Loucy (cell line): ENCODE measurements around the gene NGEF.
A peak's percentile ranks its signal among the peaks of the same experiment; 100 is the strongest.

Source experiments
- H2AFZ ChIP-seq: fragments of 200-600 bp; sonication (generic); 2 replicates; pipeline ENCODE4 v1.6.0; 2016; ENCODE audit warnings: antibody characterized with exemption, mild to moderate bottlenecking, low read length, moderate library complexity
- H3F3A ChIP-seq: fragments of 200-600 bp; 2 replicates; pipeline ENCODE4 v1.6.0; 2016; ENCODE audit warnings: antibody characterized with exemption, low read depth, mild to moderate bottlenecking
- H3K27me3 ChIP-seq: fragments of 200-600 bp; sonication (generic); 2 replicates; pipeline ENCODE4 v1.6.1; 2014; ENCODE audit warnings: low read length, mild to moderate bottlenecking; ENCODE audit not compliant: insufficient read depth, poor library complexity, severe bottlenecking
- H3K36me3 ChIP-seq: fragments of 200-600 bp; sonication (generic); 2 replicates; pipeline ENCODE4 v1.6.1; 2016; ENCODE audit warnings: low read length; ENCODE audit not compliant: insufficient read depth
- H3K4me1 ChIP-seq: fragments of 200-600 bp; sonication (generic); 2 replicates; pipeline ENCODE4 v1.5.1; 2014; ENCODE audit warnings: low read length, mild to moderate bottlenecking; ENCODE audit not compliant: insufficient read depth, poor library complexity, severe bottlenecking
- H3K4me2 ChIP-seq: fragments of 200-600 bp; sonication (generic); 2 replicates; pipeline ENCODE4 v1.6.0; 2014; ENCODE audit warnings: antibody characterized with exemption, low read length, low read depth, mild to moderate bottlenecking; ENCODE audit not compliant: poor library complexity, severe bottlenecking
- H3K4me3 ChIP-seq: fragments of 200-600 bp; sonication (generic); 2 replicates; pipeline ENCODE4 v1.5.1; 2014; ENCODE audit warnings: low read length, mild to moderate bottlenecking, mixed read lengths; ENCODE audit not compliant: poor library complexity, severe bottlenecking
- H3K79me2 ChIP-seq: fragments of 200-600 bp; sonication (generic); 2 replicates; pipeline ENCODE4 v1.6.1; 2014; ENCODE audit warnings: low read length; ENCODE audit not compliant: insufficient read depth
- H3K9ac ChIP-seq: fragments of 200-600 bp; sonication (generic); 2 replicates; pipeline ENCODE4 v1.6.0; 2014; ENCODE audit warnings: mild to moderate bottlenecking, low read depth, low read length, moderate library complexity; ENCODE audit not compliant: poor library complexity, severe bottlenecking
- H3K9me2 ChIP-seq: fragments of 200-600 bp; sonication (generic); replicated peaks from 2 replicates; pipeline ENCODE4 v1.6.1; 2016; ENCODE audit warnings: low read depth, low read length, mixed read lengths
- H3K9me3 ChIP-seq: fragments of 200-600 bp; sonication (generic); 2 replicates; pipeline ENCODE4 v1.6.1; 2014; ENCODE audit warnings: mild to moderate bottlenecking, antibody characterized with exemption, low read length, low read depth; ENCODE audit not compliant: insufficient read depth
- H4K20me1 ChIP-seq: fragments of 200-600 bp; sonication (generic); 2 replicates; pipeline ENCODE4 v1.6.0; 2014; ENCODE audit warnings: antibody characterized with exemption, low read length, mild to moderate bottlenecking; ENCODE audit not compliant: insufficient read depth, poor library complexity, severe bottlenecking
- CTCF ChIP-seq: fragments of 200-600 bp; sonication (generic); conservative IDR thresholded peaks from 2 replicates; pipeline ENCODE4 v1.5.1; 2014; ENCODE audit warnings: mild to moderate bottlenecking, antibody characterized with exemption, low read length
- EZH2phosphoT487 ChIP-seq: fragments of 200-600 bp; IDR thresholded peaks from 2 replicates; pipeline ENCODE4 v1.6.1; 2018; ENCODE audit warnings: antibody characterized with exemption, mild to moderate bottlenecking, moderate library complexity, borderline replicate concordance

NGEF gene

GRCh38 chr2:233051241-233052149, 38.4 kb upstream of the NGEF start:
- no peaks in the 10 kb centered on the region for H3K9me2 ChIP-seq
- no peak overlapping the region for H3K9ac ChIP-seq
- H3K79me2 ChIP-seq, result no peaks in the 10 kb centered on the region
- TF ChIP-seq CTCF (no peak), EZH2phosphoT487 (no peak)
- H3K4me1 ChIP-seq, result no peaks in the 10 kb centered on the region
- H3K4me2 ChIP-seq, result no peak overlapping the region
- H2AFZ ChIP-seq, result no peak overlapping the region
- no peaks in the 10 kb centered on the region for H3K9me3 ChIP-seq
- H3F3A ChIP-seq, result no peaks in the 10 kb centered on the region
- H3K36me3 ChIP-seq, result no peaks in the 10 kb centered on the region
- no peak overlapping the region for H3K4me3 ChIP-seq
- H4K20me1 ChIP-seq, result no peaks in the 10 kb centered on the region
- no peaks in the 10 kb centered on the region for H3K27me3 ChIP-seq

- H3K9me2 ChIP-seq, result no peaks in the 10 kb centered on the region
- H3K9ac ChIP-seq, result no peak overlapping the region
- TF ChIP-seq CTCF (0 out of 2 replicates have a peak, but pooled peaks have one; percentile 27), EZH2phosphoT487 (no peak)
- H3K4me2 ChIP-seq, result no peak overlapping the region
- H3K4me3 ChIP-seq, result no peak overlapping the region
- no peak overlapping the region for H2AFZ ChIP-seq
- no peaks in the 10 kb centered on the region for H3K9me3 ChIP-seq
- H4K20me1 ChIP-seq, result no peaks in the 10 kb centered on the region
- H3F3A ChIP-seq, result no peaks in the 10 kb centered on the region
- H3K27me3 ChIP-seq, result no peaks in the 10 kb centered on the region
- no peaks in the 10 kb centered on the region for H3K79me2 ChIP-seq
- no peaks in the 10 kb centered on the region for H3K36me3 ChIP-seq
- no peaks in the 10 kb centered on the region for H3K4me1 ChIP-seq
Measured at GRCh38 chr2:233049194-233049761, 36.2 kb upstream of the NGEF start.

GRCh38 chr2:233048569-233049193, 35.6 kb upstream of the NGEF start:
- TF ChIP-seq EZH2phosphoT487 (no peak), CTCF (no peak)

More at GRCh38 chr2:233048569-233049193, 35.6 kb upstream of the NGEF start:
- Histone ChIP-seq H3K36me3 (no peaks in the 10 kb centered on the region), H4K20me1 (no peaks in the 10 kb centered on the region), H2AFZ (no peak overlapping the region), H3K9ac (no peak overlapping the region), H3K4me2 (no peak overlapping the region), H3K79me2 (no peaks in the 10 kb centered on the region), H3K9me3 (no peaks in the 10 kb centered on the region), H3K4me1 (no peaks in the 10 kb centered on the region), H3F3A (no peaks in the 10 kb centered on the region), H3K9me2 (no peaks in the 10 kb centered on the region), H3K4me3 (no peak overlapping the region), H3K27me3 (no peaks in the 10 kb centered on the region)
